ENCODE results near the gene GRM2.

Gene GRM2

DNA sequence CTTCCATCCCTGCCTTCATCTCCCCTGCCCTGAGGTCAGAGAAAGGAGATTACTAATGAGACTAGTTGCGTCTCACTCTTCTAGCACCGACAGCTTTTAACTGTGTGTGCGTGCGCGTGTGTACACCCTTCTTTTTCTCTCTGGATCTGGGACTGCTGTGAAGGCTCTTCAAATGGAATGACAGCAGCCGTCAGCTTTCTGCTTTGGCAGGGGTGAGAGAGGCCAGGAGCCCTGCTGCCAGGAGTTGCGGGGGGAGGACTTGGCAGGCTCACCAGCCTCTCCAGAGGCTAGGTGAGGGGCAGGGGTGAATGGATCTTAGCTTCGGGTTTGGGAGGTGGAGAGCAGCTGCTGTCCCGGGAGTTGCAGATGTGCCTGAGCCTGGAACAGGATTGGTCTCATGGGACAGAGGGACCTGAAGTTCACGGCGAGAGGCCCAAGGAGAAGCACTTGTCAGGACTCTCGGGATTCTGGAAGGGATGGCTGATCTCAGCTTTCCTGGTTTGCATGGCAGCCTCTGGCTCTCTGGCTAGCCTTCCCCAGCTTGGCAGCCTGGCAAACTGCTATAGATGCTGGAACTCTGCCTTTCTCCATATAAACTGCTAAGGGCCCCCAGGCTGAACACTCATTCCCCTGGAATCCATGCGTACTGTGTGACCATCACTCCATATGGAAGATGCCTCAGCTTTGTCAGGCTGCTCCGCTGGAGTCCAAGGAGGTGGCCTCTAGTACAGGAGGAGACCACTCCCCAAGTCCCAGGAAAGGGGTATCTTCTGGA is 19.2 kb upstream of the GRM2 start:
- Histone ChIP-seq H3K9me3 (ENCODE audit: control insufficient read depth, insufficient read depth, low read length) (no peaks in the 10 kb centered on the region), H3K4me1 (ENCODE audit: insufficient read depth, low read length) (peaks cover 13% of the 10 kb centered on the region; the same call in 1 of the 2 replicates), H3K36me3 (ENCODE audit: insufficient read depth, low read length) (no peaks in the 10 kb centered on the region), H3K9ac (ENCODE audit: low read depth, low read length) (no peak overlapping the region)

DNA sequence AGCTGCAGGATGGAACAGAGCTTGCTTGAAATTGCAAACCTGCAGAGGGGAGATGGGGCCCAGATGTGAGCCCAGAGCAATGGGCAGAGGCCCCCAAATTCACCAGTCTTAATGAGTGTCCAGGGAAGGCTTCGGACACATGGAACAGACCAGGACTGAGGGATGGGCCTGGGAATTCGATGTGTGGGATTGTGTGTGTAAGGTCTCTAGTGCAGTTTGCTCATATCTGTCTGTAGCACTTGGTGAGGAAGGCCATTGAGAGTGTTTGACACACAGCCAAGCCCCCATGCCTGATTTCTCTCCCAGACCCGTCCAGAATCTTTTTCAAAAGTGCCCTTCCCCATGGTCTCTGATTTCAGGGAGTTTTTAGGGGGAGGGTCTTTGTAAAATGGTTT is 18.7 kb upstream of the GRM2 start:
- H3K9me3 ChIP-seq (ENCODE audit: control insufficient read depth, insufficient read depth, low read length): no peaks in the 10 kb centered on the region
- no peaks in the 10 kb centered on the region for H3K36me3 ChIP-seq (ENCODE audit: insufficient read depth, low read length)
- H3K9ac ChIP-seq (ENCODE audit: low read depth, low read length): no peak overlapping the region
- H3K4me1 ChIP-seq (ENCODE audit: insufficient read depth, low read length): peaks cover 13% of the 10 kb centered on the region; the same call in 1 of the 2 replicates

DNA sequence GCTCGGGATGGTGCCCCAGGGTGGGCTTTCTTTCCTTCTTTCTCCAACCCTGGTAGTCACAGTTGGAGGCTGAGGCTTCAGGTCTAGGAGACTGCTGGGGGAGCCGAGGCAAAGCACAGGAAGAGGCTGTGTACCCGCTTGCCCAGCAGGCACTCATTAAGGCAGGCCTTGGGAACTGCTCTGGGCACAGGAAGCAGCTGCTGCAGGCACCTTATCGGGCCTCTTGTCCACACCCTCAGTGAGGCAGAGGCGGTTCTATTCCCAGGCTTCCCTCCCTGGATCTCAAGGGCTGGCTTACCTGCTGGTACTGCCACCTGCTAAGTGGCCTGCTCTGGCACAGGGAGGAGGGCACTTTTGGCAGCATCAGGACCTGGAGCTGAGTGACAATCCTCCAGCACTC is 15.8 kb upstream of the GRM2 start:
- H3K9me3 ChIP-seq (ENCODE audit: control insufficient read depth, insufficient read depth, low read length): no peaks in the 10 kb centered on the region
- H3K4me1 ChIP-seq (ENCODE audit: insufficient read depth, low read length): peaks cover 13% of the 10 kb centered on the region; the same call in 1 of the 2 replicates
- no peaks in the 10 kb centered on the region for H3K36me3 ChIP-seq (ENCODE audit: insufficient read depth, low read length)
- H3K9ac ChIP-seq (ENCODE audit: low read depth, low read length): no peak overlapping the region

DNA sequence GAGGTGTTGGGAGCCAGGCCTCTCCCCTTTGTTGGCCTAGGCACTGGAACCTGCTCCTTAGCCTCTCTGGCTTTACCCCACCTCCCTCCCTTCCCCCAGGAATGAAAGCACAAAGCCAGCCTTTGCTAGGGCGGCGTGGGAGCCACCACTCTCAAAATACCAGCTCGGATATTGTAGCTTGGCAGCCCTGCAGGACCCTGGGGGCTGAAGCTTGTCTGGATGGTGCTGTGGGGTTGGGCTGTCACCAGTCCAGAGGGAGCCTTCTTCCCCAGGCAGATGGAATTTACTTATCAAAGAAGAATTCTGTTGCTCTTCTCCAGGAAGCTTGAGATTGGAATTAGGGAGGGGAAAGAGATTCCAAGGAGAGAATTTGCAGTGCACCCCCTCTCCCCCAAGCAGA is 14.9 kb upstream of the GRM2 start:
- Histone ChIP-seq H3K4me1 (ENCODE audit: insufficient read depth, low read length) (peaks cover 9% of the 10 kb centered on the region; the same call in 1 of the 2 replicates), H3K9ac (ENCODE audit: low read depth, low read length) (no peak overlapping the region), H3K9me3 (ENCODE audit: control insufficient read depth, insufficient read depth, low read length) (no peaks in the 10 kb centered on the region), H3K36me3 (ENCODE audit: insufficient read depth, low read length) (no peaks in the 10 kb centered on the region)

DNA sequence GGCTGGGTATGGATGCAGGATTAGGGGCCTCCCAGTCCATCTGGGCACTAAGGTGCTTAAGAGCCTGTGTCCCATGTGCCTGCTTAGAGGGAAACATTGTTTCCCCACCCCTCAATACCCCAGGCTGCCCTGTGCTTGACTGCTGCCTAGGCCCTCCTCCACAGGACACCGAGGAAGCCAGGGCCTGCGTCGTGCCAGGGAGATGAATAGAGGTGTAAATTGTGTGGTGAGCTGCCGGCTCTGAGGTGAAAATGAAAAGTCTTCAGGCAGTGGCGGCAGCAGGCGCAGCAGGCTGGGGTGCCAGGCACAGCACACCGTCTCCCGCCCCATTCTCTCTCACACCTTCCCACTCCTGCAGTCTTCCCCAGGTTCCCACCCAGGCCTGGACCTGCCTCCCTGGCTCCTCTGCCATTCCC is 13.9 kb upstream of the GRM2 start:
- Histone ChIP-seq H3K9ac (ENCODE audit: low read depth, low read length) (no peak overlapping the region), H3K9me3 (ENCODE audit: control insufficient read depth, insufficient read depth, low read length) (no peaks in the 10 kb centered on the region), H3K4me1 (ENCODE audit: insufficient read depth, low read length) (no peaks in the 10 kb centered on the region), H3K36me3 (ENCODE audit: insufficient read depth, low read length) (peaks cover 4% of the 10 kb centered on the region; the same call in 1 of the 2 replicates)

DNA sequence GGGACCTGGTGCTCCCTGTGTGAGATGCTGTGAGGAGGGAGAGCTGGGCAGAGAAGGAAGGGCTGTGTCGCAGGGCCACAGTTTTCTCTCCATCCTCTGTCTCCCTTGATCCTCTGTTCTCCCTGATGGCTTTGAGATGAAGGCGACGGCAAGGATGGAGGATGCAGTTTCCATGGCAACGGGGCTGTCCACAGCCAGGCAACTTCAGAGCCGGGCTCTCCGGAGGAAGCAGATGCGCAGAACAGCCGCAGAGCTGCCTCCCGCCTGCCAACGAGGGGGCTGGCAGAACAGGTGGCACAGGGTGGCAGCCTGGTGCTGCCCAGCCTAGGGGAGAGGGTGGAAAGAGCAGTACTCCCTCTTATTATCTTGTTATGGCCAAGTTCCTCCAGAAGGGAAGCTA is 9.9 kb upstream of the GRM2 start:
- Histone ChIP-seq H3K36me3 (ENCODE audit: insufficient read depth, low read length) (peaks cover 4% of the 10 kb centered on the region; the same call in 1 of the 2 replicates), H3K4me1 (ENCODE audit: insufficient read depth, low read length) (no peaks in the 10 kb centered on the region), H3K9me3 (ENCODE audit: control insufficient read depth, insufficient read depth, low read length) (no peaks in the 10 kb centered on the region), H3K9ac (ENCODE audit: low read depth, low read length) (no peak overlapping the region)

DNA sequence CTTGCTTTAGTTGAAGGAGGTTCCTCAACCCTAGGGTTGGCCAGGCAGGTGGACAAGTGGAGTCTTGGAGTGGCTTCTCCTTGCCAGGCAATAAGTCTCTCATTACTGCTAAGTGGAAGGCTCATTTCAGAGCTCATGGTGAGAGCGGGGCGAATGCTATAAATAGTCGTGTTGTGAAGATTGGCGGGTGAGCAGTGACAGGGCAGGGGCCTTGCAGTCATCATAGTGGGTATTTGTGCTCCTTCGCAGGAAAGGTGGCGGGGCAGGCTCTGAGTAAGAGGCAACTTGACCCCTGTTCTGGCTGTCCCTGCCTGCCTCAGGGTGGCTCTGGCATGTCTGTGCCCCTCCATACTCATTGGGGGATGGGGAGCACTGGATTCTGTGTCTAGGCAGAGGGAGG is 8.7 kb upstream of the GRM2 start:
- Histone ChIP-seq H3K4me1 (ENCODE audit: insufficient read depth, low read length) (peaks cover 7% of the 10 kb centered on the region; the same call in 1 of the 2 replicates), H3K9me3 (ENCODE audit: control insufficient read depth, insufficient read depth, low read length) (no peaks in the 10 kb centered on the region), H3K9ac (ENCODE audit: low read depth, low read length) (no peak overlapping the region), H3K36me3 (ENCODE audit: insufficient read depth, low read length) (peaks cover 4% of the 10 kb centered on the region; the same call in 1 of the 2 replicates)

DNA sequence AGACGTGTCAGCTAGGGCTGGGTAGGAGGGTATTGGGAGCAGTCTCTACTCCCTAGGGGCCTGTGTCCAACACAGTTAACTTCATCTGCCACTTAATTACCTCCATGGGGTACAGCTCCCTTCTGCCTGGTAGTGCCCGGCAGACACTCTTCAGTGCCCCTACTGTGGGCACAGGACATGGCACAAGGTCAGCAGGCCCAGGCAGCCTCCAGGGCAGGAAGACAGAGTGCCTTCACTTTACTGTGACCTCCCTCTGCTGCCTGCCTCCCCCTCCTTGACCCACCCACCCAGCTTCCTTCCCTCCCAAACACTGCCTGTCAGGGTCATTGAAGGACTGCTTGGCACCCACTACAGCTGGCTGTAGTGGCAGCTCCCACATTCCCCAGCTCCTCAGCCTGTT is 6.5 kb upstream of the GRM2 start:
- Histone ChIP-seq H3K4me1 (ENCODE audit: insufficient read depth, low read length) (peaks cover 12% of the 10 kb centered on the region; the same call in 1 of the 2 replicates), H3K9me3 (ENCODE audit: control insufficient read depth, insufficient read depth, low read length) (no peaks in the 10 kb centered on the region), H3K9ac (ENCODE audit: low read depth, low read length) (no peak overlapping the region), H3K36me3 (ENCODE audit: insufficient read depth, low read length) (peaks cover 4% of the 10 kb centered on the region; the same call in 1 of the 2 replicates)

DNA sequence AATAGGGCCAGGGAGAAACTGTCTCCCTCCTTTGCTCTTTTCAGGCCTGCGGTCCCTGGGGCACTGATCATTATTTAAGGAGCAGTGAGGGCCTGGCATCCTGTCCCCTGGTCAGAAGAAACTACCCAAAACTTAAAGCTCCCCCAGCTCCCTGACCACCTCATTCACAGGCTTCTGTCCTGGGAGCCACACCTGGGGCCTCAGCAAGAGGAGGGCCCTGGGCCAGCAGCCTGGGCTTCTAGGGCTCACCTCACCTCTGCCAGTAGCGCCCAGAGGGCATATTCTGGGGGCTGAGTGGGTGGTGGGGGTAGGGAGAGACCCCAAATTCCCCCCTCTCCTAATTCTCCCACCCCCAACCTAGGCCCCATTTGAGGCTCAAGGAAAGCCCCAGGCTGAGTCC is 4.7 kb upstream of the GRM2 start:
- H3K9ac ChIP-seq (ENCODE audit: low read depth, low read length): no peak overlapping the region
- H3K9me3 ChIP-seq (ENCODE audit: control insufficient read depth, insufficient read depth, low read length): no peaks in the 10 kb centered on the region
- H3K4me1 ChIP-seq (ENCODE audit: insufficient read depth, low read length): peaks cover 12% of the 10 kb centered on the region; the same call in 1 of the 2 replicates
- H3K36me3 ChIP-seq (ENCODE audit: insufficient read depth, low read length): peaks cover 4% of the 10 kb centered on the region; the same call in 1 of the 2 replicates

DNA sequence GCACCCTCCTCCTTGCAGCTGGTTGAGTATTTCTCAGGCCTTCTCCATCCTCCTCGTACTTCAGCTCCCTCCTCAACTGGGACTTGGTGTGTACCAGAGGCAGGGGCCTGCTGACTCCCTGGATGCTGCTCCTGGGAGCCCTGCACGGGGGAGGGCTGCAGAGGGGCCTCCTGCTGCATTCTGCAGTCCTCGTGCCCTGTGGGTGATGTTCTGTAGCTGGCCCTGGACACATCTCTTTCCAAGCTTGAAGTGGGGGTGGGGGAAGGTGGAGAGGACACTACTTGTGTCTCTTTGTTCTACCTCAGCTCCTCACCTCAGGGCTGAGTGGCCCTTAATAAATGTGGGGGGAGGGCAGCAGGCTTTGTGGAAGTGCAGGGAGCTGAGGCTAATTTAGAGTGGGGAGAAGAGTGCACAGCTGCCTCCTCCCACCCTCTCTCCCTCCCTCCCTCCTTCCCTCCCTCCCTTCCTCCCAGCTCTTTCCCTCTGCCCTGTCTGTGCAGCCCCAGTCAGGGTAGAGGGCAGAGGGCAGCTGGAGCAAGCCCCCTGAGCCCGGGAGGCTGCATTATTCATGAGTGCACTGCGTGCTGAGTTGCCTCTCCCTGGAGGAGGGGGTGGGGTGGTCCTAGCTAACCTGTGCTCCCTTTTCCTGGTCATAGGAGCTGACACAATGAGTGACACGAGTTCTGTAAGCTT is 3.7 kb upstream of the GRM2 start:
- peaks cover 12% of the 10 kb centered on the region; the same call in 1 of the 2 replicates for H3K4me1 ChIP-seq (ENCODE audit: insufficient read depth, low read length)
- no peaks in the 10 kb centered on the region for H3K36me3 ChIP-seq (ENCODE audit: insufficient read depth, low read length)
- H3K9me3 ChIP-seq (ENCODE audit: control insufficient read depth, insufficient read depth, low read length): no peaks in the 10 kb centered on the region
- no peak overlapping the region for H3K9ac ChIP-seq (ENCODE audit: low read depth, low read length)

DNA sequence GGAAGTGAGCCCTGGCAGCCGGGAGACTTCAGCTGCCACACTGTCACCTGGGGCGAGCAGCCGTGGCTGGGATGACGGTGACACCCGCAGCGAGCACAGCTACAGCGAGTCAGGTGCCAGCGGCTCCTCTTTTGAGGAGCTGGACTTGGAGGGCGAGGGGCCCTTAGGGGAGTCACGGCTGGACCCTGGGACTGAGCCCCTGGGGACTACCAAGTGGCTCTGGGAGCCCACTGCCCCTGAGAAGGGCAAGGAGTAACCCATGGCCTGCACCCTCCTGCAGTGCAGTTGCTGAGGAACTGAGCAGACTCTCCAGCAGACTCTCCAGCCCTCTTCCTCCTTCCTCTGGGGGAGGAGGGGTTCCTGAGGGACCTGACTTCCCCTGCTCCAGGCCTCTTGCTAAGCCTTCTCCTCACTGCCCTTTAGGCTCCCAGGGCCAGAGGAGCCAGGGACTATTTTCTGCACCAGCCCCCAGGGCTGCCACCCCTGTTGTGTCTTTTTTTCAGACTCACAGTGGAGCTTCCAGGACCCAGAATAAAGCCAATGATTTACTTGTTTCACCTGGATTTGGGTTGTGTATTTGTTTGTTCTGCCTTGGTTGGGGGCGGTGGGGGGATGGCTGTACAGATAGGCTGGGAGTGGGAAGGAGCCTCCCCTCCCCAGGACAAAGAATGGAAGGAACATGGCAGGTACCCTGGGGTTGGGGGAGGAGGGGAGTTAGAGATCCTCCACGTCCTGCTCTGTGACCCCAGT is 2.9 kb upstream of the GRM2 start:
- no peaks in the 10 kb centered on the region for H3K36me3 ChIP-seq (ENCODE audit: insufficient read depth, low read length)
- no peaks in the 10 kb centered on the region for H3K9me3 ChIP-seq (ENCODE audit: control insufficient read depth, insufficient read depth, low read length)
- H3K4me1 ChIP-seq (ENCODE audit: insufficient read depth, low read length): peaks cover 12% of the 10 kb centered on the region; the same call in 1 of the 2 replicates
- no peak overlapping the region for H3K9ac ChIP-seq (ENCODE audit: low read depth, low read length)

DNA sequence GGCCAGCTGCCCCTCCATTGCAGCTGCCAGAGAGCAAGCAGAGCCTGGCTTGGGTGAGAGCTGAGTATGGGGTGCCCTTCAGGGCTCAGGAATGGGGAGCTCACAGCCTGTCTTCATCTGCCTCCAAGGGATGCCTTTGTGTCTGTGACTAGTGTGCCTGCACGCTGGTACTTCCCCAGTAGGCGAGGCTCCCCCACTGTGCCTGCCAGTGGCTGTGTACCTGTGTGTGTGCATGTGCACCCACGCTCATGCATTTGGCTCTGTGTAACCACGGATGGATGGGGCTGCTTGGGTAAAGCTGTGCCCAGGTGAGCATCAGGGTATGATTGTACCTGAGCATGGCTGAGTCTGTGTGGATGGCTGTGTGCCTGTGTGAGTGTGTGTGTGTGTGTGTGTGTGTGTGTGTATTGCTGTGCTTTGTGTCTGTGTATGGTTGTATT is 2.3 kb upstream of the GRM2 start:
- Histone ChIP-seq H3K9ac (ENCODE audit: low read depth, low read length) (no peak overlapping the region), H3K36me3 (ENCODE audit: insufficient read depth, low read length) (no peaks in the 10 kb centered on the region), H3K9me3 (ENCODE audit: control insufficient read depth, insufficient read depth, low read length) (no peaks in the 10 kb centered on the region), H3K4me1 (ENCODE audit: insufficient read depth, low read length) (peaks cover 12% of the 10 kb centered on the region; the same call in 1 of the 2 replicates)

DNA sequence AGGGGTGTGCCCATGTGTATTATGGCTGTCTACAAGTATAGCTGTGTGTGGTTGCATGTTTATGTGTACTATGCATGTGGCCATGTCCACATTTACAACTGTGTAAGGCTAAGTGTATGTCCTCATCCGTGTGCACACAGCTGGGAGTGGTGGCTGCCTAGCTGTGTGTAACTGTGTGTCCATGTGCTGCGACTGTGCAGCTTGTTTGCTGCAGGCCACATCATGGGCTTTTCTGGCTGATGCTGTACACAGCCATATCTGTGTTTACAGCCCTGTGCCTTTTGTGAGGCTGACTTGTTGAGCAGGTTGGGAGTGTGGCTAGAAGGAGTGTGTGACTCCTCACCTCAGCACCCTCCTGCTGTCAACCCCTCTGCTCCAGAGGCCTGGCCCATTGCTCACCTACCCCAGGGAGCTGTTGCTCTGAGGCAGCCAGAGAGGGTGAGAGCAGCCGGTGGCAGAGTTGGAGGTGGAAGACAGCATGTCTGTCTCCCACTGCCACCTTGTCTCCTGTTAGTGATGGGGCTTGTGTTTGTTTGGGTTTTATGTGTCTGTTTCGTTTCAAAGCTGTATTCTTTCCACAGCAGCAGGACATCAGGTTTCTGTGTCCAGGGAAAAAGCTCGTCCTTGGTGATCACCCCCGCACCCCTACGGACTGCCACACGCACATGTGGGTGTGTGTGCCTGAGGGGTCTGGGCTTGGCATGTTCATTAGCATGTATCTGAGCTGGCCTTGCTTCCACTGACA is 1.4 kb upstream of the GRM2 start:
- peaks cover 12% of the 10 kb centered on the region; the same call in 1 of the 2 replicates for H3K4me1 ChIP-seq (ENCODE audit: insufficient read depth, low read length)
- H3K9me3 ChIP-seq (ENCODE audit: control insufficient read depth, insufficient read depth, low read length): no peaks in the 10 kb centered on the region
- H3K9ac ChIP-seq (ENCODE audit: low read depth, low read length): no peak overlapping the region
- no peaks in the 10 kb centered on the region for H3K36me3 ChIP-seq (ENCODE audit: insufficient read depth, low read length)
